HG03342 (cell line): Measurements from ENCODE around the gene LIF.
"Not testable (repeated sequence)": the region's sequence is repeated elsewhere in the genome, so short reads cannot be mapped to it uniquely, and the experiment has no call there.

Experiments
- ATAC-seq: cut with Tn5 transposase; IDR thresholded peaks from one replicate; pipeline ENCODE4 v1.9.1; 2021; ENCODE audit warnings: mild to moderate bottlenecking, moderate library complexity; ENCODE audit not compliant: unreplicated experiment

The LIF gene

DNA sequence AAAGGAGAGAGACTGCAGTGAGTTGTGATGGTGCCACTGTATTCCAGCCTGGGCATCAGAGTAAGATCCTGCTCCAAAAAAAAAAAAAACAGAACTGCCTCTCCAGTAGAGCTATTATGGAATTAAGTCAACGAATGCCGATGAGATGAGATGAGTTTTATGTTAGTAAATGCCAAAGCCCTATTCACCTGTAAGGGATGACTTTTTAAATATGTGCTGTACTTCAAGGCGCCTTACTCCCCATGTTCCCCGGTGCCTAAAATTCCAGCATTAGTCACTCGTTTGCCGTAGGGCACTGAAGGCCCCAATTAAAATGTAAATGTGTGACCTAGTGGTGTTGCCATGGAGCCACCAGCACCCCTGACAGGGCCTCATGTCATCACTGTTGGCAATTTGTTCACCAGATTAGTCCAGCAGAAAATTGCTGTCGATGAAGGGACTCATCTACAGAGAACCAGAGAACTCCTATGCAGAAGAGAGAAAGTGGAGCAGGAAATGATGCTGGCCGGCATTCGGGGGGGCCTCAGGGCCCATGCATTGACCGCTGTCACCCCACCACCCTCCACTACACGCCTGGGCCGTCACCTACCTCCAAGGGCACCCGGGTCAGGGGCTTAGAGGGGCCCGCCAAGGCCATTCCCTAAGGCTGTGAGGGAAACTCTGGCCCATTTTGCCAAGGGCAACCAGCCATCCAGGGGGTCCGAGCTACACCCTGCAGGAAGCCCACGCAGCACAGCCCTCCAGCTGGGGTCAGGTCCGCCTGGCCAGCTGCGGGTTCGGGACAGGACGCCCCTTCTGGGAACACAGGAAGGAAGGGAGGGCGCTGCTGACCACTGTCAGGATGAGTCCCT lies 17.8 kb downstream of the LIF start:
- no peak for ATAC-seq

DNA sequence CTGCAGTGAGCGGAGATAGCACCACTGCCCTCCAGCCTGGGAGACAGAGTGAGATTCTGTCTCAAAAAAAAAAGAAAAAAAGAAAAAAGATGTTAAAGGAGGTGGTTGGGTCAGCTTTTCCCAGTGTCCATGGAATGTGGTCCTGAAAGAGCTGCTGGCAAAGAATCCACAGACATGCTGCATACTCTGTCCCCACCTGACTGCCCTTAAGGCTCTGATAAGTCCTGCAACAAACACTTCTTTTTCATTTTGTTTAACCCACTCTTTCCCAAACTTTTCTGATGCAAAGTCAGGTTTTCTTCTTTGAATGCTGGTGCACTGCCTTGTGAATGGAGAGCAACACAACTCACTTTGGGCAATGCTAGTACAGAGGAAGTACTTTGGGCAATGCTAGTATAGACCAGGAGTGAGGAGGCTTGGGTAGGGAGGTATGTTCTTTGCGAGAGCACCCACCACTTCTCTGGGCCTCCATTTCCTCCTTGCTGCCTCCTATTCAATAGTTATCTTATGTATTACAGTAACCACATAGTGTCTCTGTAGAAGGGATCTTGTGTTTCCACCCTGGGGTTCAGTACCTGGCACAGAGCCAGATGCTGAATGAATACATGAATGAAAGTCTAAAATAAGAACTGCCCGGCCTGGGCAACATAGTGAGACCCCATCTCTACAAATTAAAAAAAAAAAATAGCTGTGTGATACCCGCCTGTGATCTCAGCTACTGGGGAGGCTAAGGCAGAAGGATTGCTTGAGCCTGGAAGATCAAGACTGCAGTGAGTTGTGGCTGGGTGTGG lies 18.9 kb downstream of the LIF start:
- ATAC-seq: no peak

DNA sequence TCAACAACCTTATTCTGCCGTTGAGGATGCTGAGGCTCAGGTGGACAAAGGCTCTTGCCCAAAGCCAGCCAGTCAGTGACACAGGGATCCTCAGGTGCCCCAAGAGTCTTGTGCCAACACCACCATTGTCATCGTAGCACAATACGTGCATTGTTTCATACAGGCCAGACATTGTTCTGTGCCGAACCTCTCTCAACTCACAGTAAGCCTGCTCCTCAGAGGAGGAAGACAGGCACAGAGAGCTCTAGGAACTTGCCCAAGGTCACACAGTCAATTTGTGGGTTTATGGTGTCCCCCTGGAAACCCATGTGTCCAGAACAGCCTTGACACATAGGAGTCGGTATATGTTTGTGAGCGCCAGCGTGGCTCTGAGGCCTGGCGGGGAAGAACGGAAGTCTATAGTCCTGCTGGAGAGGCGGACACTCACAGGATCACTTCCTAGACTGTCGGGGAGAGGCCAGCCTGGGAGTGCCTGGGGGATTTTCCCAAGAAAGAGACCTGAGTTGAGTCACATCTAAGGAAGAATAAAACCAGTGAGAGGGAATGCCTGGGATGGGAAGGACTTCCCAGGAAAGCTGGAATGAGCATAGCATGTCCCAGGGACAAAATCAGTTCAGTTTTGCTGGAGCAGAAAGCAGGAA lies 20.2 kb downstream of the LIF start:
- no peak for ATAC-seq

DNA sequence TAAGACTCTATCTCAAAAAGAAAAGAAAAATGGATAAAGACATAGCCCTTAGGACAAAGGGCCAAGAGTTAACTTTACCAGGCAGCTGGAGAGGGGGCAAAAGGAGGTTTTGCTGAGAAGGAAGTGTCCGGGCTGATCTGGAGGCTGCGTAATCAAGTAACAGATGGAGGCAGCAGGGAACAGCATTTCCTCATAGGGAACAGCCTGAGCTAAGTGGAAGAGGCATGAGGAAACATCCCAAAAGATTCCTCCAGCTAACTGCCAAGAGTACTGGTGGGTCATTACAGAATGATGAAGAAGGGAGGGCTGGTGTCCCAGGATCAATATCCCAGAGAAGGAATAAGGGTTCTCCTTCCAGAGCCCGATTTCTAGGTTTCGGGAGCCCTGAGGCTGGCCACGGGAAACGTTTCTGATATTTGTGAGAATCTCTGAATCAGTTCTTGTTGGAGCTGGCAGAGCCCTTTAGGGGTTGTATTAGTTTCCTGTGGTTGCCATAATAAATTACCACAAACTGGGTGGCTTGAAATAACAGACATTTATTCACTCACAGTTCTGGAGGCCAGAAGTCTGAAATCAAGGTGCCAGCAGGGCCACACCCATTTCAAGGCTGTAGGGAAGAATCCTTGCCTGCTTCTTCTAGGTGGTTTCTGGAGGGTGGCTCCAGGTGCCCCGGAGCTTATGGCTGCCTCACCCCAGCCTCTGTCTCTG lies 21.2 kb downstream of the LIF start:
- no peak for ATAC-seq

DNA sequence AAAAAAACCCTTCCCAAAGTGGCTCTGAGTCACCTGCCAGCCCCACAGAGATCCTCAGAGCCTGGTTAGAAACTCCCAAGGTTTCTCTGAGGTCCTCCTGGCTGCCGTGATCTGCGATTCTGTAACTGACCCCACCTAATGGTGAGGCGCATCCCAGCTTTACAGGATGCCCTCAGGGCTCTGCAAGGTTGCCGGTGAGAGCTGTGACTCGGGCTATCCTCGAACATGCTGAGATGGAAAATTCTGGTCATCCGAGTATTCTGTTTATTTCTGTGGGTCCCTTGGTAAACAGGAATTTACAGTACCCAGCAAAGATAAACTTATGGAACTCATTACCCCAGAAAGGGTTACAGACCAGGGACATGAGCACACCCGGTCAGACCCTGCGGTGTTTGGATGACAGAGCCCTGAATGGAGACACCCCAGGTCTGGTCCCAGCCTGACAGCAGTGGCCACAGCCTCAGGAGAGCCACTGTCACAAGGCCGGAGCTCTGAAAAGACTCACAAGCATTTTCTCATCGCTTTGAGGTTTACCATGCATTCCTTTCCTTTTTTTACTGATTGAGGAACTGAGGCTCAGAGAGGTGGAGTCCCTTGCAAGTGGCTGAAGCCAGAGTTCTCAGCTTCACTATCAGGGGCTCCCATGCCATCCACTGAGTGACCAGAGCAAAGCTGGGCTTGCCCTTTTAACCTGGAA lies 22.2 kb downstream of the LIF start:
- ATAC-seq: no peak

DNA sequence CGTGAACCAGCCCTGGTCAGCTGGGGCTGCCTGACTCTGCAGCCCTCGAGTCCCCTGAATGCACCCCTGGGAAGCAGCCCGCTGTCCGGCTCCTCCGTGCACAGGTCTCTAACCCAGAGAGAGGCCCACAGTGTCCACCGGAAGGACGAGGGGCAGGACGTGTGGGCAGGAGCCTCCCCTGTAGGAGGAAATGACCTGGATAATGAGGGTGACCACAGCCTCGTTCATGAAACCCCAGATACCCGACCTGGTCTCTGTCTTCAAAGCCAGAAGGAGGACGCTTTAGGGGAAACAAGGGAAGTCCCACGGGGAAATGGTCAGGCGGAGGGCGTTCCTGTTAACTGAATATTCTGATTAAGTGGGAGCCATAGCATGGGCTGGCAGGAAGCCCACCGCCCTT lies 23.3 kb downstream of the LIF start:
- no peak for ATAC-seq

DNA sequence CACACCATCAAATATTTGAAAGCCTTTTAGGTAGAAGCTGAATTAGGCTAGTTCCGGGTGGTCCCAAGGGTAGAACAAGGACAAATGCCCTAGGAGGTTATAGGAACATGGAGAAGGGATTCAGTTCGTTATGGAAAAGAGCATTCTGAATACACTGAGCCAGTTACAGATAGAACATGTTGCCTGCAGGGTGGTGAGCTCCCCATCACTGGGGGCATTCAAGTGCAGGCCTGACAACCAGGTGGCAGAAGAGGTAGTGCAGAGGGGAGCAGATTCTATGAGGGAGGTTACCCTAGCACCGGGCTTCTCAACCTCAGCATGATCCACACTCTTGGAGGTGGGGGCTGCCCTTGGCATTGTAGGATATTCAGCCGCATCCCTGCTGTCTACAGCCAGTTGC lies 24.2 kb downstream of the LIF start:
- no peak for ATAC-seq

DNA sequence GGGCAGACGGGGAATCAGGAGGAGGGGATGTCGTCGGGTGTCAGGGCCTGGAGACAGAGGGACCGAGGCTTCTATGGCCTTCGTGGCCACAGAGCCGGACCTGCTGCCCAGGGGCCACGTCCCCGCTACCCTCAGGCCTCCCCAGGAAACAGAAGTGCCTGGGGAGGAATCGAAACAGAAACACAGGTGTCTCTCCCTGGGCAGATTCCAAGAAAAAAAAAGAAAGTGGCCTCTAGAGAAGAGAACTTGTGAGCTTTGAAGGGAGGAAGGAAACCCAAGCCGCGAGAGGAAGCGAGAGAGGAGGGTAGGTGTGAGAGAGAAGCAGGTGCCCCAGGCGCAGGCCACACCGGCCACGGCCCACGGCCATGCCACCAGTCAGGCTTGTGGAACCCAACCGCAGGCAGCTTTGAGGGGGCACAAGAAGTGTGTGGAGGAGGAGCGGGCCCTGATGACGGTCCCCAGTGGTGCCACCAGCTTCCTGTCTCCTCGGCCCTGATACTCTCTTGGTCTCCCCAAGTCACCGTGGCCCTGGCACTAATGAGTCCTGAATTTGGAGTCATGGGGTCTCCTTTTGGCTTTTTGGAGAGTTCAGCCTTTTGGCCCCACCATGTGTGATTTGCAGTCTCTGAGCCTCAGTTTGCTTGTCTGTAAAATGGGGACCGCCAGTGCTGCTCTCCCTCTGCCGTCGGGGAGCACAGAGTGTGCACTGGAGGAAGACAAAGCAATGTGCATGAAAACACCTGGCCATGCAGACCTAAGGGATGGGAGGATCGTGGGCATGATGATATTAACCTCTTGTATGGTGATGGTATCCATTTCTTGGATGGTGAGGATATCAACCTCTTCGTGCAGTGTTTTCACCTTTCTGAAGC lies 25.2 kb downstream of the LIF start:
- no peak for ATAC-seq

DNA sequence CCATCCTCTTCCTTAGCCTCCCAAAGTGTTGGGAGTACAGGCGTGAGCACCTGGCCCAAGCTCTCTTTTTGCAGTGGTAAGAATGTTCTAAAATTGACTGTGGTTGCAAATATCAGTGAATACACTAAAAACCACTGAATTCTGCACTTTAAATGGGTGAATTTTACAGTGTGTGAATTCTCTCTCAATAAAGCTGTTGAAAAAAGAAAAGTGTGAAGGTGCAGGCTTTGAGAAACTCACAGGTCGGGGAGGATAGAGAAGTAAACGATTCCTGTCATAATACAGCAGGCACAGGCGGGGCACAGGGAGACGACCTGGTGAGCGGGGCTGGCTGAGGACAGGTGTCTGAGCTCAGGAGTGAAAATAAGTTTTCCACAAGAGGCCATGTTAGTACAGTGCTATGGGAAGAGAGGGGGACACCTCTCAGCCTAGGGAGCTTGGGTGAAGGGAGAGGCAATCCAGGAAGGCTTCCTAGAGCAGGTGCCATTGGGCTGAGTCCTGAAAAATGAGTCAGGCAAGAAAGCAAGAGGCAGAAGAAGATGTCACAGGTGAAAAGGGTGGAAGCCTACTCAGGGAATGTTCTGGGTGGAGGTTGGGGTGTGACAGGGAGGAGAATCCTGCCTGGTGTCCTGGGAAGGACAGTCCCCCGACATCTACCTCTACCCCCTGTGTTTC lies 26.1 kb downstream of the LIF start:
- ATAC-seq: no peak

DNA sequence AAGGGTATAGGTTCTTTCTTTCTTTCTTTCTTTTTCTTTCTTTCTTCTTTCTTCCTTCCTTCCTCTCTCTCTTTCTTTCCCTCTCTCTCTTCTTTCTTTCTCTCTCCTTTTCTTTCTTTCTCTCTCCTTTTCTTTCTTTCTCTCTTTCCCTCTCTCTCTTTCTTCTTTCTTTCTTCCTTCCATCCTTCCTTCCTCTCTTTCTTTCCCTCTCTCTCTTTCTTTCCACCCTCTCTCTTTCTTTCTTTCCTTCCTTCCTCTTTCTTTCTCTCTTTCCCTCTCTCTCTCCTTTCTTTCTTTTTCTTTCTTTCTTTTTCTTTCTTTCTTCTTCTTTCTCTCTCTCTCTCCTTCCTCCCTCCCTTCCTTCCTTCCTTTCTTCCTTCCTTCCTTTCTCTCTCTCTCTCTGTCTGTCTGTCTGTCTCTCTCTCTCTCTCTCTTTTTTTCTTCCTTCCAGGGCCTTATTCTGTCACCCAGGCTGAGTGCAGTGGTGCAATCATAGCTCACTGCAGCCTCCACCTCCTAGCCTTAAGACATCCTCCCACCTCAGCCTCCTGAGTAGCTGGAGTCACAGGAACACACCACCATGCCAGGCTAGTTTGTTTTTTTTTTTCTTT lies 26.8 kb downstream of the LIF start:
- ATAC-seq: no peak

DNA sequence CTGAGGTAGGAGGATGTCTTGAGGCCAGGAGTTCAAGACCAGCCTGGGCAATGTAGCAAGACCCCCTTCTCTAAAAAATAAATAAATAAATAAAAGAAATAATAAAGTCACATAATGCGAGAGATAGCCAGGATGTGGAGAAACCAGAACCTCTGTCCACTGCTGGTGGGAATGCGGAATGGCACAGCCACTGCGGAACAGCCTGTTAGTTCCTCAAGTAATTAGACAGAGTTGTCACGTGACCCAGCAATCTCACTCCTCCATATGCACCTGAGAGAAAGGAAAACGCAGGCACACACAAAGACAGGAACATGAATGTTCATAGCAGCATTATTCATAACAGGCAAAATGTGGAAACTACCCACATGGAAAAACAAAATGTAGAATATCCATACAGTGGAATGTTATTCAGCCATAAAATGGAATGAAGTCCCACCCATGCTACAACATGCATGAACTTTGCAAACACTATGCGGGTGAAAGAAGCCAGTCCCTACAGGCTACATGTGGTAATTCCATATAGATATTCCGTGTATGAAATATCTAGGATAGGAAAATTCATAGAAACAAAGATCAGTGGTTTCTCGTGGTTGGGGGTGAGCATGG lies 27.4 kb downstream of the LIF start:
- no peak for ATAC-seq

DNA sequence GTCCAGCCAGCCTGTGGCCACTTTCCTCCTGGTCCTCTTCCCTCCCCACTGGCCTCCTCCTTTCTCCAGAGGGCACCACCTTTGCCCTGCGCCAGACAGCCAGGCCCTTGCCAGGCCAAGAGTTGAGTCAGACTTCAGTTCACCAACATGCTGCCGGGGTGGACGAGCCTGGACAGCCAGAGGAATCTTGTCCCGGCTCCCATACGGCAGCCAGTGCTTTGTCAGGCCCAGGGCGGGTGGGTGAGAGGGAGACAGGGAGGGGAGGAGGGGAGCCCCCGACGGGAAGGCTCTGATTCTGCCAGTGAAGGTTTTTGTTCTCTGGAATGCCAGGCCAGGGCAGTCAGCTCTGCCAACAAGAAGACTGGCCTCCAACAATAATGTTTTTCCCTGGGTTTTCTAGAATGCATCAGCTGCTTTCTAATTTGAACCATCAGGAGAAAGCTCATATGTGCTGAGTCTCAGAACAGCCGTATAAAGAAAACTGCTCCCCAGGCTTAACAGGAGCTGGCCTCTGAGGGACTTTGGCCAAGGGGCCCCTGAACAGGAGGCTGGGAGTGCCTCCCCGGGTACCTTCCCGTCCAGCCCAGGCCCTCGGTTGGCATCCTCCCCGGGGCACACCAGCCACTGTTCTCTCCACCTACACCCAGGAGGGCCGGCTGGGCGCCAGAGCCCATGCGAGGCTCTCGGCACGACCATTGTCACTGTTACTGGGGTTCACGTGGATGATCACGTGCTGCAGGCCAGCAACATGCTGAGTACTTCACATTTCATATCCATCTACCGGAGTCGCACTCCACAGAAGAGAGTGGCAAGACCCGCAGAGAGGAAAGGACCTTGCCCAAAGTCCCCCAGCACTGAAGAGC lies 28.6 kb downstream of the LIF start:
- ATAC-seq: no peak

DNA sequence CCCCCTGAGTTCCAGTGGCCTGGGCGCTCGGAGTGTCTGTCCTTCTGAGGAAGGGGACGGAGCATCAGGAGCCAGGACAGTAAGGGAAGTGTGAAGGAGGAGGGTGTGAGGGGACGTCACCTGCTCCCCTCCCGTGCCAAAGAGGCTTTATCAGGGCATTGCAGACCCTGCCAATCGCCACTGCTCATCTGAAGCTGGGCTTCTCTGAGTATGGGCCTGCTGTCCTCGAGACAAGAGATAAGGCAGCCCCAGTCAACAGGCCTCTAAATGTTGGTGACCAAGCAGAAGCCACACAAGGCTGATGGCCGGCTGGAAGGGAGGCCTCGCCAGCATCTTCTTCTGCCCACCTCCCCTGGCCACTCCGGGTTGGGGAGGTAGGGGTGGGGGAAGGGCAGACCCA lies 29.8 kb downstream of the LIF start:
- ATAC-seq: no peak

DNA sequence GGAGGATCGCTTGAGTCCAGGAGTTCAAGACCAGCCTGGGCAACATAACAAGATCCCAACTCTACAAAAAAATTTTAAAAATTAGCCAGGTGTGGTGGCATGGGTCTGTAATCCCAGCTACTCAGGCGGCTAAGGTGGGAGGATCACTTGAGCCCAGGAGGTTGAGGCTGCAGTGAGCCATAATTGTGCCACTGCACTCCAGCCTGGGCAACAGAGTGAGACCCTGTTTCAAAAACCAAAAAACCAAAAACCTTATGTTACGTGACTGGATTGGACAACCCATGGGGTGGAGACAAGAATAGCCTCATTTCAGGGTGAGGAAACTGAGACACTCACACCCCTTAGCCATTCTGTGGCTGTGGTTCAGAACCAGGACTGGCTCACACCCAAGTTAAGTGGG lies 30.3 kb downstream of the LIF start:
- not testable (repeated sequence) for ATAC-seq

DNA sequence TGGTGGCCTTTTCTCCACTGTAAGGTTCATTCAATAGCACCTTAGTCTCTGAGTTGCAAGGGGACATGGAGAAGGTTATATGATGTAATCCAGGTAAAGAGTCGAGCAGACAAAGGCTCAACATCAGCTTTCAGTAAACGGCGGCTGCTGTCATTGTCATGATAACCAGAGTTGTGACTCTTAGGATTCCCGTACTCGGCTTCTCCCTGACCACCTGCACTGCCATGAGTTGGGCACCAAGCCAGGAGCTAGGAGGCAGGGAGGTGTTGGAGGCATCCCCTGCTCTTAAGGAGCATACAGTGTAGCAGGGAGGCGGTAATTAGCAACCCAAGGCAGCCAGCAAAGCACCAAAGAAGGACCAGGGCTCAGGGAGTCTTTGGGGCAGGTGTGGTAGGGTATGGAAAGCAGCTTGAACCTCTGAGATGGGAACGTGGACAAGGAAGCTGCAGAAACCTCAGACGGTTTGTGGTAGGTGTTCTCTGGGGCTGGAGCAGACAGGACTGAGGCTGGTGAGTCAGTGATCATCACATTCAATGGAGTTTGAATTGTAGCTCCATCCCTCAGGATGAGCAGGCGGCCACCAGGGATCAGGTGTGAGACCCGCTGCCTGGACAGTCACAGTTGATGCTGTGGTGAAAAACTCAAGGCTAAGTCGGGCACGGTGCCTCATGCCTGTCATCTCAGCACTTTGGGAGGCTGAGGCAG lies 31.7 kb downstream of the LIF start:
- no peak for ATAC-seq

DNA sequence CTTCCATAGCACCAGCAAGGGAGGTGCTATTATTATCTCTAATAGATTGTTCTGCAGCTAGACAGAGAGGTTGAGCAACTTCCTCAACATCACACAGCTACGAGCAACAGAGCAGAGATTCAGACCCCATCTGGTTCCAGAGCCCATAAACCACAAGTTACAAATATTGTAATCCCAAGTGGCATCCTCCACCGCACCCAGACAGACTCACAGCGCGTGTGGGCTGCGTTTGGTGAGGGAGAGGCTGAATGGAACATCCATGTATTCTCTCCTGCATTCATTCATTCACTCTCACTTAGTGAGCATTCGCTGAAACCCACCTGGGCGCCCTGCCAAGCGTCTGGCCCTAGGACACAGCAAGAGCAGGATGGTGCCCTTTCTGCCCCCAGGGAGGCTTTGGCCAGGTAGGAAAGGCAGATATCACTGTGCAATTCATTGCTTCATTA lies 33.5 kb downstream of the LIF start:
- no peak for ATAC-seq
